Fibroblast of mammary gland (primary cell): ENCODE data around the gene KIR2DL1.
"Not testable (repeated sequence)": the region's sequence is repeated elsewhere in the genome, so short reads cannot be mapped to it uniquely, and the experiment has no call there.

ENCODE experiments used
- DNase-seq: peaks from one replicate; pipeline ENCODE4 v3.0.0-alpha.2; 2010; ENCODE audit warnings: low read depth
- H3K4me3 ChIP-seq: 2 replicates; pipeline ENCODE4 v1.5.1; 2011; ENCODE audit warnings: low read depth, mild to moderate bottlenecking, low read length, moderate library complexity; ENCODE audit not compliant: control insufficient read depth
- CTCF ChIP-seq: conservative IDR thresholded peaks from 2 replicates; pipeline ENCODE4 v1.5.1; 2011; ENCODE audit warnings: low read depth, low read length, inconsistent platforms; ENCODE audit not compliant: control insufficient read depth, insufficient read depth

KIR2DL1 gene

GRCh38 chr19:54771018-54771960 lies 1.7 kb downstream of the KIR2DL1 start:
- not testable (repeated sequence) for H3K4me3 ChIP-seq, DNase-seq

GRCh38 chr19:54772666-54773065 lies 3.1 kb downstream of the KIR2DL1 start:
- DNase-seq, H3K4me3 ChIP-seq: not testable (repeated sequence)

GRCh38 chr19:54775095-54775815 lies 5.7 kb downstream of the KIR2DL1 start:
- not testable (repeated sequence) for DNase-seq, H3K4me3 ChIP-seq

GRCh38 chr19:54775830-54776229 lies 6.2 kb downstream of the KIR2DL1 start:
- H3K4me3 ChIP-seq, DNase-seq: not testable (repeated sequence)

GRCh38 chr19:54777851-54778250 lies 8.3 kb downstream of the KIR2DL1 start:
- not testable (repeated sequence) for H3K4me3 ChIP-seq, DNase-seq

GRCh38 chr19:54778896-54779295 lies 9.3 kb downstream of the KIR2DL1 start:
- H3K4me3 ChIP-seq, DNase-seq: not testable (repeated sequence)

GRCh38 chr19:54782916-54783315 lies 13.3 kb downstream of the KIR2DL1 start:
- not testable (repeated sequence) for H3K4me3 ChIP-seq, DNase-seq

- DNase-seq, H3K4me3 ChIP-seq: not testable (repeated sequence)
Measured at GRCh38 chr19:54786091-54786723, 16.6 kb downstream of the KIR2DL1 start.

GRCh38 chr19:54788154-54788553 lies 18.6 kb downstream of the KIR2DL1 start:
- not testable (repeated sequence) for H3K4me3 ChIP-seq, DNase-seq

GRCh38 chr19:54790711-54791110 lies 21.1 kb downstream of the KIR2DL1 start:
- no peak for TF ChIP-seq CTCF
- H3K4me3 ChIP-seq: no peak overlapping the region
- DNase-seq: no peak

GRCh38 chr19:54791476-54791875 lies 21.9 kb downstream of the KIR2DL1 start:
- no peak for TF ChIP-seq CTCF
- DNase-seq: no peak
- H3K4me3 ChIP-seq: no peak overlapping the region
